Measurements from ENCODE around the gene CSNK1D. TPM values are rescaled to one million over a fixed set of nuclear protein-coding genes. Genes with fewer than 3 reads are reported as not detected.

The CSNK1D gene
- total RNA-seq, 1 donor from 2014 or later = 54.1 TPM

DNA sequence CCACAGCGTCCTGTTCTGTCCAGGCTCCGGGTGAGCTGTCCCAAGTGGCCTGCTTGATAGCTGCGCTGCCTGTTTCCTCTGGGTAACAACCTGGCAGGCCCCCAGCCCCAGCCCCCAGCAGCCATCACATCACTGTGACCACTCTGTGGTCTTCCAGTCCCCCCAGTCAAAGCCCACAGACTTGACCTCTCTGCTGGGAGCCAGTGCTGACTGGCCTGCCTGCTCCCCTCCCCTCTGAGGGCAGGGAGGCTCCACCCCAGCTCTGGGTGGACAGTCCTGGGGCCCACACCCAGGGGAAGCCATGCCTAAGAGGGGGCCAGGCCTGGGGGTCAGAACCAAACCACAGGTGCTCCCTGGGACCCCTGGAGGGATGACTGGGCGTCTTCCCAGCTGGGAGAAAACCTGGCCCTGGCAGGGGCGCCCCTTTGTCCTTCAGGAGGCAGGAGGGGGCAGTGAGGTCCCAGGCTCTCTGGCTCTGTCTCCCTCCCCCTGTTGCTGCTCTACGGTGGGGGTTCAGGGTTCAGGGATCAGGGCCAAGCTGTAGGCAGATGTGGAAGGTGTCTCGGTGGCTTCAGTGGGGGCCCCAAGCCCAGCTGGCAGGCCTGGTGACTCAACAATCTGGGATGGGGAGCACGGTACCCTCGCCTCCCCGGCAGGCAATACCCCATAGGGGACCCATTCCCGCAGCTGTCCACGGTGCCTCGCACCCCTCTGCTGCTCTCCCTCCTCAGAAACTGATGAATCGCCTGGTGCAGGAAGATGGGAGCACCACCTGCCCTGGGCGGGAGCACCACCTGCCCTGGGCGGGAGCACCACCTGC is 46.5 kb downstream of the CSNK1D start:
- DNase-seq (ENCODE audit: low read depth) = no peak
- H3K4me3 ChIP-seq (ENCODE audit: low read depth, low read length) = no peak overlapping the region
- TF ChIP-seq, protein P1, sequence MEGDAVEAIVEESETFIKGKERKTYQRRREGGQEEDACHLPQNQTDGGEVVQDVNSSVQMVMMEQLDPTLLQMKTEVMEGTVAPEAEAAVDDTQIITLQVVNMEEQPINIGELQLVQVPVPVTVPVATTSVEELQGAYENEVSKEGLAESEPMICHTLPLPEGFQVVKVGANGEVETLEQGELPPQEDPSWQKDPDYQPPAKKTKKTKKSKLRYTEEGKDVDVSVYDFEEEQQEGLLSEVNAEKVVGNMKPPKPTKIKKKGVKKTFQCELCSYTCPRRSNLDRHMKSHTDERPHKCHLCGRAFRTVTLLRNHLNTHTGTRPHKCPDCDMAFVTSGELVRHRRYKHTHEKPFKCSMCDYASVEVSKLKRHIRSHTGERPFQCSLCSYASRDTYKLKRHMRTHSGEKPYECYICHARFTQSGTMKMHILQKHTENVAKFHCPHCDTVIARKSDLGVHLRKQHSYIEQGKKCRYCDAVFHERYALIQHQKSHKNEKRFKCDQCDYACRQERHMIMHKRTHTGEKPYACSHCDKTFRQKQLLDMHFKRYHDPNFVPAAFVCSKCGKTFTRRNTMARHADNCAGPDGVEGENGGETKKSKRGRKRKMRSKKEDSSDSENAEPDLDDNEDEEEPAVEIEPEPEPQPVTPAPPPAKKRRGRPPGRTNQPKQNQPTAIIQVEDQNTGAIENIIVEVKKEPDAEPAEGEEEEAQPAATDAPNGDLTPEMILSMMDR (conservative IDR thresholded peaks at IDR 0.05; ENCODE audit: low read depth, low read length) = no peak

DNA sequence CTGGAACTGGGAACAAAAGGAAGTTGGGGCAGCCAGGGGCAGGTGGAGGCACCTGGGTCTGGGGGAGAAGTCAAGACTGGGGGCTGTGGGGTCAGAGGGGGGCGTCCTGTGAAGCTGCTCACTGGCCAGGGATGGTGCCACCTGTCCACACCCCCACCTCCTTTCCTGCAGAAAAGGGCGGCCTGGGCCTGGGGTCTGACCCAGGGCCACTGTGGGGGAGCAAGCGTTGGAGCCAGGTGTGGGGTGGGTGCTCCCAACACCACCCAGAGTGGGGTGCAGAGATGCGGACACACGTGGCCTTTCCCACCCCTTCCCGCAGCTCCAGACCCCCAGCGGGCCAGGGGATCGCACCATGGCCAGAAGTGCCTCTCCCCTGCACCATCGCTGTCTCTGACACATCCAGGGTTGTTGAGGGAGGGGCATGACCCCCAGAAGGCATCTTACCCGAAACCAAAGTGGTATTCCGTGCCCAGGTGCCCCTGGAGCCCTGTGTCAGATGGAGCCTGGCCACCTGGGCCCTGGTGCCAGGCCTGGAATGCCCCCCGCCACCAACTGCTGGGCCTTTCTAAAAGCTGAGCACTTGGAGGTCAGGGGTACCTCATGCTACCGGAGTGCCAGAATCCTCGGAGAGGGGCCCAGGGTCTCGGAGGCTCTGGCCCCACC is 47.2 kb downstream of the CSNK1D start:
- TF ChIP-seq, protein P1 (conservative IDR thresholded peaks at IDR 0.05; ENCODE audit: low read depth, low read length) = no peak

GRCh38 chr17:82225368-82226029 is 48.0 kb downstream of the CSNK1D start:
- no peak overlapping the region for H3K4me3 ChIP-seq (ENCODE audit: low read depth, low read length)
- TF ChIP-seq, protein P1 (conservative IDR thresholded peaks at IDR 0.05; ENCODE audit: low read depth, low read length) = no peak
- DNase-seq (ENCODE audit: low read depth) = no peak

More for the DNA sequence above, 47.2 kb downstream of the CSNK1D start:
- H3K4me3 ChIP-seq (ENCODE audit: low read depth, low read length) = no peak overlapping the region
- DNase-seq (ENCODE audit: low read depth) = no peak

- H3K4me3 ChIP-seq (ENCODE audit: low read depth, low read length) = no peak overlapping the region
- TF ChIP-seq, protein P1 (conservative IDR thresholded peaks at IDR 0.05; ENCODE audit: low read depth, low read length) = no peak
- DNase-seq (ENCODE audit: low read depth) = no peak
Observed at GRCh38 chr17:82224666-82225065, 48.8 kb downstream of the CSNK1D start.

DNA sequence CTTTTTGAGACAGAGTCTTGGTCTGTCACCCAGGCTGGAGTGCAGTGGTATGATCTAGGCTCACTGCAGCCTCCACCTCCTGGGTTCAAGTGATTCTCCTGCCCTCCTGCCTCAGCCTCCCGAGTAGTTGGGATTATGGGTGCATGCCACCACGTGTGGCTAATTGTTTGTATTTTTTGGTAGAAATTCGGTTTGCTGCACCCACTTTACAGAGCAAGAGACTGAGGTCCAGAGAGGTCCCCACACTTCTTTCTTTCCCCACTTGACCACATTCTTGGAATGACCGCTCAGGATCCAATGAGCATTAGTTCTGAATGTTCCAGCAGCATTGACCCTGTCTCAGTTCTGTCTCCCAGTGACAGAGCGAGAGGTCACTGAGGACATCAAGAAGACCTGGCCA is 50.0 kb downstream of the CSNK1D start:
- no peak overlapping the region for H3K4me3 ChIP-seq (ENCODE audit: low read depth, low read length)
- DNase-seq (ENCODE audit: low read depth) = no peak
- TF ChIP-seq, protein P1 (conservative IDR thresholded peaks at IDR 0.05; ENCODE audit: low read depth, low read length) = no peak

- TF ChIP-seq, protein P1 (conservative IDR thresholded peaks at IDR 0.05; ENCODE audit: low read depth, low read length) = no peak
- no peak overlapping the region for H3K4me3 ChIP-seq (ENCODE audit: low read depth, low read length)
- no peak for DNase-seq (ENCODE audit: low read depth)
Observed at GRCh38 chr17:82222816-82223215, 50.7 kb downstream of the CSNK1D start.
